GM19035 (cell line): Measurements from ENCODE around the gene SVEP1.
A peak's percentile ranks its signal among the peaks of the same experiment; 100 is the strongest.

ENCODE experiments used
- ATAC-seq: cut with Tn5 transposase; IDR thresholded peaks from one replicate; pipeline ENCODE4 v1.9.1; 2021; ENCODE audit not compliant: unreplicated experiment

Gene SVEP1

GRCh38 chr9:110328763-110329162, 250.8 kb downstream of the SVEP1 start:
- ATAC-seq, result no peak

GRCh38 chr9:110327716-110328115, 251.8 kb downstream of the SVEP1 start:
- ATAC-seq, result no peak

- ATAC-seq, result no peak
Measured at GRCh38 chr9:110323818-110324217, 255.7 kb downstream of the SVEP1 start.

- no peak for ATAC-seq
Measured at GRCh38 chr9:110320651-110321445, 258.7 kb downstream of the SVEP1 start.

GRCh38 chr9:110319781-110320492, 259.6 kb downstream of the SVEP1 start:
- no peak for ATAC-seq

GRCh38 chr9:110317911-110318310, 261.6 kb downstream of the SVEP1 start:
- no peak for ATAC-seq

GRCh38 chr9:110316261-110317075, 263.1 kb downstream of the SVEP1 start:
- peak; percentile 97 for ATAC-seq
